HL-60 (cell line): Measurements from ENCODE around the gene SHC2.

ENCODE experiments used
- DNase-seq, 2 experiments: peaks; one replicate each; pipeline ENCODE4 v3.0.0-alpha.2; 2010 to 2020; ENCODE audit warnings: low read depth in 1 of 2, low spot score in 1 of 2
- H3K27ac ChIP-seq: fragments of 250-450 bp; sonication (Bioruptor Pico); replicated peaks from 2 replicates; pipeline ENCODE4 v1.5.1; 2020; ENCODE audit warnings: mild to moderate bottlenecking, moderate library complexity
- H3K27me3 ChIP-seq: fragments of 250-450 bp; sonication (Bioruptor Pico); 2 replicates; pipeline ENCODE4 v1.5.1; 2021; ENCODE audit warnings: mild to moderate bottlenecking, moderate library complexity; ENCODE audit not compliant: insufficient read depth, poor library complexity, severe bottlenecking
- H3K4me3 ChIP-seq: replicated peaks from 2 replicates; pipeline ENCODE4 v1.5.1; 2011; ENCODE audit warnings: mild to moderate bottlenecking, control low read depth, low read length; ENCODE audit not compliant: insufficient read depth
- CTCF ChIP-seq: IDR thresholded peaks from one replicate; pipeline ENCODE4 v1.5.1; 2011; ENCODE audit warnings: low read length, control low read depth, inconsistent platforms; ENCODE audit not compliant: insufficient read depth
- GABPA ChIP-seq: IDR thresholded peaks from 2 replicates; pipeline ENCODE4 v1.6.1; 2012; ENCODE audit warnings: low read depth
- POLR2AphosphoS5 ChIP-seq: IDR thresholded peaks from 2 replicates; pipeline ENCODE4 v1.6.1; 2012; ENCODE audit warnings: low read depth
- REST ChIP-seq: IDR thresholded peaks from 2 replicates; pipeline ENCODE4 v1.6.1; 2012; ENCODE audit warnings: low read depth; ENCODE audit not compliant: insufficient replicate concordance
- SPI1 ChIP-seq: IDR thresholded peaks from 2 replicates; pipeline ENCODE4 v1.6.1; 2012; ENCODE audit warnings: low read depth, mild to moderate bottlenecking, borderline replicate concordance

Gene SHC2

DNA sequence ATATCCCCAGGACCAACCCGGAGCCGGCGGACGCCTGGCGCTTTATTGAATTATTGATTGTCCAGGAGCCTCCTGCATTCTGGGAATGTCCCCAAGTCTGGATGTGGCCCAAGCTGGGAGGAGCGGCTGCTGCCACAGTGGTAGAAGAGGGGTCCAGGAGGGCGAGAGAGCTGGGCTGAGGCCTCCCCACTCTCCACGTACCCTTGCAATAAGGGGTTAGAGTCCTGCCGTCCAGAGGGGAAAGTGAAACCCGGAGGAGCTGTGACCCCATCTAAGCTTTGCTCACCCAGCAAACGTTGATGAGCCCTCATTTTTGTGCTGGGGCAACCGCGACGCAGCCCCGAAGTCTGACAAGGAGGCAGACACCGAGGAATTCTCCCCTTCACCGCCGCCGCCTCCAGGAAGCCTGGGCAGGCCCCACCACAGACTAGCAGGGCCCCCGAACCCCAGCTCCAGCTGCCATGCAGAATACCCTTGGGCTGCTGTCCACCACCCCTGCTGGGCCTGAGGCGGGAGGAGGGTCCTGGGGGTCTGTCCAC, 50.5 kb downstream of the SHC2 start:
- Histone ChIP-seq H3K27ac (no peak overlapping the region), H3K27me3 (peaks cover 21% of the 10 kb centered on the region), H3K4me3 (no peak overlapping the region)
- no peak for DNase-seq
- TF ChIP-seq CTCF (no peak), REST (no peak), SPI1 (no peak), GABPA (no peak), POLR2AphosphoS5 (no peak)

DNA sequence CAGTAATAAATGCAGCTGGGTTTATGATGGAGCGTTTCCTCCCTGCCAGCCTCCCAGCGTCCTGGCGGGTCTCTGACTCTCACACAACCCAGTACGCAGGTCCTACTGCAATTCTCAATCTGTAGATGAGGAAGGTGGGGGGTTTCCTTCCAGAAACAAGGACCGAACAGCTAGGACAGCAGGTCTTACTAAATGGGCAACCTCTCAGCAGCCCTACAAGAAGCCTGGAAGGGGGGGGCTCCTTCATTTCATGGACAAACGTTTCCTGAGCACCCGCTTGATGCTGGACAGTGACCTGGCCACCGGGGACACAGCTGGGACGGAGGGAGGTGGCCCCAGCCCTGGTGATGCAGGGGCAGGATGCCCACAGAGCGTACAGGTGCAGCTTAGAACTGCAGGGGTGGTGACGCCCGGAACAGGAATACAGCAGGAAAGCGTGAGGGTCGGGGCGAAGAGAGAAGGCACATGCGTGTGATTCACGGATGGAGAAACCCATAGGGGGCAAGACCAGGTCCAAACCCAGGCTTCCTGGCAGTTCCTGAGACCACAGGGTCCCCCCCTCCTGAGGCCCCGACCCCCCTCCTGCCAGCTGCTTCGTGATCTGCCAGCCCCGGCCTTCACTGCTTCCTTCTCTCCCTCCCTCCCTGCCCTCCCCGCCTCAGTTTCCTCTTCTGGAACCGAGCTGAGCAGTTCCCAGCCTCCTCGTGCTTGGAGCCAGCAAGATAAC, 51.2 kb downstream of the SHC2 start:
- DNase-seq, result no peak
- H3K27me3 ChIP-seq, result peaks cover 21% of the 10 kb centered on the region
- no peak for TF ChIP-seq CTCF
- no peak for TF ChIP-seq SPI1
- TF ChIP-seq GABPA, result no peak
- TF ChIP-seq POLR2AphosphoS5, result no peak
- no peak for TF ChIP-seq REST
- no peak overlapping the region for H3K27ac ChIP-seq
- H3K4me3 ChIP-seq, result no peak overlapping the region

GRCh38 chr19:408902-409515, 51.8 kb downstream of the SHC2 start, which contains the start of gene C2CD4C:
C2CD4C (minus strand) TSS chr19:409147; CDS start chr19:408361, 786 bp downstream.
- no peak within 1 kb of the TSS for H3K27ac ChIP-seq

More at GRCh38 chr19:408902-409515, 51.8 kb downstream of the SHC2 start, which contains the start of gene C2CD4C:
- Histone ChIP-seq H3K4me3 (no peak within 1 kb of the TSS), H3K27me3 (peaks cover 21% of the 10 kb centered on the region)
- no peak for DNase-seq
- TF ChIP-seq POLR2AphosphoS5 (no peak), CTCF (no peak), SPI1 (no peak), REST (no peak), GABPA (no peak)
